ENCODE results near the gene ATAD3B. TPM values are rescaled to one million over a fixed set of nuclear protein-coding genes. Genes with fewer than 3 reads are reported as not detected.
"Not testable (repeated sequence)": the region's sequence is repeated elsewhere in the genome, so short reads cannot be mapped to it uniquely, and the experiment has no call there.

ATAD3B gene
- total RNA-seq, 6 donors from 2014 or later = 19.9 to 120 (median 26.9) TPM

GRCh38 chr1:1504777-1505365 lies 33.3 kb downstream of the ATAD3B start:
- H3K9me3 ChIP-seq, H3K36me3 ChIP-seq, H3K27me3 ChIP-seq: not testable (repeated sequence)
- H3K4me1 ChIP-seq = peaks cover 10 to 20% (median 14%) of the 10 kb centered on the region in 4 donors
- H3K27ac ChIP-seq = peak overlapping the region; percentile 79 to 86 (median 81)
- peak overlapping the region in 3 of 4 donors; percentile 9 to 39 (median 36) for H3K4me3 ChIP-seq
- peak; percentile 84 to 86 for DNase-seq
- peak in 1 of 2 donors; percentile 14 for TF ChIP-seq POLR2AphosphoS5 (IDR thresholded peaks at IDR 0.05)
- TF ChIP-seq, protein P1, sequence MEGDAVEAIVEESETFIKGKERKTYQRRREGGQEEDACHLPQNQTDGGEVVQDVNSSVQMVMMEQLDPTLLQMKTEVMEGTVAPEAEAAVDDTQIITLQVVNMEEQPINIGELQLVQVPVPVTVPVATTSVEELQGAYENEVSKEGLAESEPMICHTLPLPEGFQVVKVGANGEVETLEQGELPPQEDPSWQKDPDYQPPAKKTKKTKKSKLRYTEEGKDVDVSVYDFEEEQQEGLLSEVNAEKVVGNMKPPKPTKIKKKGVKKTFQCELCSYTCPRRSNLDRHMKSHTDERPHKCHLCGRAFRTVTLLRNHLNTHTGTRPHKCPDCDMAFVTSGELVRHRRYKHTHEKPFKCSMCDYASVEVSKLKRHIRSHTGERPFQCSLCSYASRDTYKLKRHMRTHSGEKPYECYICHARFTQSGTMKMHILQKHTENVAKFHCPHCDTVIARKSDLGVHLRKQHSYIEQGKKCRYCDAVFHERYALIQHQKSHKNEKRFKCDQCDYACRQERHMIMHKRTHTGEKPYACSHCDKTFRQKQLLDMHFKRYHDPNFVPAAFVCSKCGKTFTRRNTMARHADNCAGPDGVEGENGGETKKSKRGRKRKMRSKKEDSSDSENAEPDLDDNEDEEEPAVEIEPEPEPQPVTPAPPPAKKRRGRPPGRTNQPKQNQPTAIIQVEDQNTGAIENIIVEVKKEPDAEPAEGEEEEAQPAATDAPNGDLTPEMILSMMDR (IDR thresholded peaks at IDR 0.05) = peak; percentile 64 to 81 (median 75)
- peak in 1 of 4 donors; percentile 37 for TF ChIP-seq POLR2A (IDR thresholded peaks at IDR 0.05)
- ATAC-seq (ENCODE audit: low FRiP score in 2 of 2) = peak; percentile 47 to 69
- WGBS, 2 donors = 31 to 37% methylated on average over 16 of the region's 16 CpGs

DNA sequence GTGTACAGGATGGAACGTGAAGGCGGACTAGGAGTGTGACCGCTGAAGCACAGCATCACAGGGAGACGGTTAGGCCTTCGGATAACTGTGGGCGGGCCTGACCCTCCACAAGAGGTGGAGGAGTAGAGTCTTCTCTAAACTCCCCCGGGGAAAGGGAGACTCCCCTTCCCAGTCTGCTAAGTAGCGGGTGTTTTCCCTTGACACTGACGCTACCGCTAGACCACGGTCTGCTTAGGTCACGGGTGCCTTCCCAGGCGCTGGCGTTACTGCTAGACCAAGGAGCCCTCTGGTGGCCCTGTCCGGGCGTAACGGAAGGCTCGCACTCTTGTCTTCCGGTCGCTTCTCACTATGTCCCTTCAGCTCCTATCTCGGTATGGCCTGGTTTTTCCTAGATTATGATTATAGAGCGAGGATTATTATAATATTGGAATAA lies 33.8 kb downstream of the ATAD3B start:
- Histone ChIP-seq H3K4me1 (peaks cover 10 to 20% (median 14%) of the 10 kb centered on the region in 4 donors), H3K4me3 (peak overlapping the region in 3 of 4 donors; percentile 9 to 39 (median 36)), H3K27ac (peak overlapping the region; percentile 79 to 86 (median 81))
- 7 to 23% methylated on average over 10 to 11 of the region's 22 CpGs for WGBS, 2 donors
- H3K27me3 ChIP-seq, H3K9me3 ChIP-seq, H3K36me3 ChIP-seq: not testable (repeated sequence)
- DNase-seq (peak in 1 of 2 donors; percentile 71), ATAC-seq (ENCODE audit: low FRiP score in 2 of 2) (peak in 1 of 2 donors; percentile 66)
- TF ChIP-seq, protein P1 (IDR thresholded peaks at IDR 0.05) = peak in 4 of 6 experiments; percentile 12 to 45 (median 35)

GRCh38 chr1:1505801-1506200 lies 34.2 kb downstream of the ATAD3B start:
- not testable (repeated sequence) for H3K9me3 ChIP-seq; H3K27me3 ChIP-seq; H3K36me3 ChIP-seq; ATAC-seq (ENCODE audit: low FRiP score in 2 of 2); DNase-seq; H3K4me3 ChIP-seq
- Histone ChIP-seq H3K27ac (peak overlapping the region; percentile 79 to 86 (median 81)), H3K4me1 (peaks cover 10 to 23% (median 16%) of the 10 kb centered on the region in 4 donors)
- WGBS, 2 donors = 77 to 84% methylated on average over 5 of the region's 5 CpGs

GRCh38 chr1:1507305-1507704 lies 35.7 kb downstream of the ATAD3B start:
- H3K27ac ChIP-seq = no peak overlapping the region
- H3K27me3 ChIP-seq = no peaks in the 10 kb centered on the region
- WGBS, 2 donors = 93 to 95% methylated on average over 4 of the region's 4 CpGs
- ATAC-seq (ENCODE audit: low FRiP score in 2 of 2) = no peak
- H3K9me3 ChIP-seq = no peaks in the 10 kb centered on the region
- TF ChIP-seq POLR2AphosphoS5 (IDR thresholded peaks at IDR 0.05) = no peak
- TF ChIP-seq, protein P1 (IDR thresholded peaks at IDR 0.05) = no peak
- no peak for TF ChIP-seq EP300 (IDR thresholded peaks at IDR 0.05)
- no peak for TF ChIP-seq POLR2A (IDR thresholded peaks at IDR 0.05)
- H3K4me3 ChIP-seq = no peak overlapping the region
- H3K4me1 ChIP-seq = peaks cover 14 to 30% (median 20%) of the 10 kb centered on the region in 4 donors
- H3K36me3 ChIP-seq = no peaks in the 10 kb centered on the region
- no peak for DNase-seq

DNA sequence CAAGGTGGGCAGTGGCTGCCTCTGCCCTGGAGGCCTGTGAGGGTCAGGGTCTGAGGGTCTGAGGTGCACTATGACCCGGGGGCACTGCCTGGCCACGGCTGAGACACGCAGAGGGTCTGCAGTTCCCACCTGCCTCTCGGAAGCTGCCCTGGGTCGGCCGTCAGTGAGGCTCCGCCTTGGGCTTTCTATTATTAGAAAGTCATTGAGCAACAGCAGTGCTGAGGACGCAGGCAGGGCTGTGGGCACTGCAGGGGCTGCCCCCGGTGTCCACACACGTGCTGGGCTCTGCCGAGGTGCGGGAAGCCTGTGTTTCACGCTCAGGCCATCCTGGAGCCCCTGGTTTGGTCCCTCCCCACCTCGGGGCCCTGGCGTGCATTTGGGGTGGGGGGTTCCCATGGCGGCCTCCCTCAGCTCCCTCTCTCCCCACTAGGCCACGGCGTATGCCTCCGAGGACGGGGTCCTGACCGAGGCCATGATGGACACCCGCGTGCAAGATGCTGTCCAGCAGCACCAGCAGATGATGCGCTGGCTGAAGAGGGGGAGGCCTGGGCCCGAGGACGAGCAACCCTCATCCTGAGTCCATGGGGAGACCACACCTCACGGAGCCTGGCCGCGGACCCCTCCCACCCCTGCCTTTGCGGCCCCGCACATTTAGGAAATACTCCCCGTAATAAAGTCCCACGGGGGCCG lies 37.4 kb downstream of the ATAD3B start:
- 75 to 83% methylated on average over 2 to 27 of the region's 34 CpGs for WGBS, 2 donors
- not testable (repeated sequence) for H3K27me3 ChIP-seq; H3K36me3 ChIP-seq; H3K9me3 ChIP-seq; H3K4me3 ChIP-seq; H3K27ac ChIP-seq; ATAC-seq (ENCODE audit: low FRiP score in 2 of 2)
- peaks cover 14 to 37% (median 25%) of the 10 kb centered on the region in 4 donors for H3K4me1 ChIP-seq
- DNase-seq = peak; percentile 31 to 70

DNA sequence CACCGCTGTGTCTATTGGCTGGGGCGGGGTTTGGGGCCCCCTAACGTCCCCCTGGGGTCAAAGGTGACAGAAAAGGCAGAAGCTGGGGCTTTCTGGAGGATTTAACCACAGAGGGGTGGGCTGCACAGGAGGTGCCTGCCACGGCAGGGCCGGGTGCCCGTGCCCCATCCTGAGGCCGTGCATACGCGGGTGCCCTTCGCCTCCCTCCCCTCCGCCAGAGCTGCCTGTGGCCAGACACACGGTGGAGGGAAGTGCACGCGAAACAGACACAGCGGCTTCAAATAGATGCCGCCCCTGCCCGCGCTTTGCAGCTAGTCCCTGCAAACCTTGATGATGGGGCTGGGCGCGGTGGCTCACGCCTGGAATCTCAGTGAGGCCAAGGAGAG lies 37.9 kb downstream of the ATAD3B start:
- H3K9me3 ChIP-seq; DNase-seq; H3K27me3 ChIP-seq; H3K27ac ChIP-seq; H3K4me3 ChIP-seq; H3K36me3 ChIP-seq; ATAC-seq (ENCODE audit: low FRiP score in 2 of 2): not testable (repeated sequence)
- peaks cover 14 to 33% (median 24%) of the 10 kb centered on the region in 4 donors for H3K4me1 ChIP-seq
- WGBS, 2 donors = 79 to 100% methylated on average over 4 to 13 of the region's 21 CpGs
